NCI-H146 treated with DMSO at 0.1 percent for 48 hours (cell line): ENCODE measurements around the gene STRIP1.
"Not testable (repeated sequence)": the region's sequence is repeated elsewhere in the genome, so short reads cannot be mapped to it uniquely, and the experiment has no call there.

Experiments
- DNase-seq: peaks from one replicate; lab custom pipeline; 2025; ENCODE audit not compliant: unreplicated experiment; lab: John Stamatoyannopoulos, UW

Gene STRIP1

GRCh38 chr1:110068646-110069403 lies 34.4 kb downstream of the STRIP1 start:
- no peak for DNase-seq

- DNase-seq: no peak
Measured at GRCh38 chr1:110069404-110070281, 35.2 kb downstream of the STRIP1 start.

GRCh38 chr1:110070282-110070669 lies 35.9 kb downstream of the STRIP1 start:
- no peak for DNase-seq

DNA sequence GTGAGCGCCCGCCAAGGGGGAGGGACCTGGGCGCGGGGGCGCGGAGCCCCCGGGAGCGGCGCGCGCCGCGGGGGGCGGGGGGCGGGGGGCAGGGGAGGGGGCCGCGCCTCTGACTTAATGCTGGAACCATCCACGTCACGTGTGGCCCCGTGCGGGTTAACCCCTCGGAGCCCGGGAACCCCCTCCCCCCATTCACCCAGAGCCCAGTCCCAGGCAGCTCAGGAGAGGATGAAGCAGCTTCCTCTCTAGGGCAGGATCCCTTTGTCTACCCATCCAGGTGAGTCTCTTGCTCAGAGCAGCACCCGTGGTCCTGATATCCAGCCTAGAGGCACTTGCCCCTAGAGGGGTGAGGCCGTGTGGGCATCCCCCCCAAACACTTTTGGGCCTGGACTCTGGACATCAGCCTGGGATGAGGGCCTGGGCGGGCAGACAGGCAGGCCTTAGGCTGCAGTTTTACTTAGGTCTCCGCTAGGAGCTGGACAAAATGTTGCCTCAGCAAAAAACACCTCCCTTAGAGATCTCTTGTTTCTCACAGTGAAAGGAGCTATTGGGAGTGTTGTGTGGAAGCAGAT lies 36.3 kb downstream of the STRIP1 start, which contains the start of gene ALX3:
Gene ALX3 (minus strand): TSS at position 2 of the 572 bp plus-strand sequence. CDS start 60 bp downstream, outside the sequence.
- DNase-seq: peak; percentile 13

DNA sequence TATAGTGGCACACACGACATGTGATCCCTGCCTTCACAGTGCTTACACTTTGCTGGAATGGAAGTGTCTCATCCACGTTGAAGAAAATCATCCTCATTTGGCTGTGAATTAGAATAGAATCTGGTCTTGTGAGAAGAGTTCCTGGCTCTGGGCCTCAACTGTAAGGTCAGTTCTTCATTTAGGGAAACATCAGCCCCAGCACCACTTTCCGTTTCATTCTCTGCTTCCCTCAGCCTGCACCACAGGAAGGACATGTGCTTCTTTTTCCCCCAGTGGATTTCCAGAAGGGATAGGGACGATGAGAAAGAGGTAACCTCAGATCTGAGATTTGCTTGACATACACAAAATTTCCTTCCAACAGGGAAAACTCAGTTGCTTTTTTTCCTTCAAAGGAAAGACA lies 39.7 kb downstream of the STRIP1 start:
- no peak for DNase-seq

GRCh38 chr1:110076789-110077500 lies 42.5 kb downstream of the STRIP1 start:
- DNase-seq: no peak

GRCh38 chr1:110079995-110080394 lies 45.6 kb downstream of the STRIP1 start:
- DNase-seq: not testable (repeated sequence)

- no peak for DNase-seq
Measured at GRCh38 chr1:110081061-110081460, 46.6 kb downstream of the STRIP1 start.

DNA sequence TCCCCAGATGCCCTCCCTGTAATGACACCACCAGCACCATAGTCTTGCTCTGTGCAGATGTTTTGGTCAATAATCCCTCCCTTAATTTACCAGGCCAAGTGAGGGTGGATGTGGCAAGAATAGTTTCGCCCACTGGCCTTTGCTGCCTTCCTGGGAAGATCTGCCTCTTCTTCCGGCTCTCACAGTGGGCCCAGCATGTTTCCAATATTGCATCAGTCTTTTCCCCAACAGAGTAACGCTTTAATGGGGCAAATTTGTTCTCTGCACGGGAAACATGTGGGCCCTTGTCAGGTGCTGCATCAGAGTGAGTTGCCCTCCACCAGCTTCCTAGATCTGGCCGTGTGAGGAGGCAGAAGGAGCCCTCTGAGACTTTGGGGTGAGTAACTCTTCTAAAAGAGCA lies 48.1 kb downstream of the STRIP1 start:
- no peak for DNase-seq

- no peak for DNase-seq
Measured at GRCh38 chr1:110083061-110083865, 48.8 kb downstream of the STRIP1 start.

GRCh38 chr1:110083866-110084226 lies 49.4 kb downstream of the STRIP1 start:
- DNase-seq: no peak

DNA sequence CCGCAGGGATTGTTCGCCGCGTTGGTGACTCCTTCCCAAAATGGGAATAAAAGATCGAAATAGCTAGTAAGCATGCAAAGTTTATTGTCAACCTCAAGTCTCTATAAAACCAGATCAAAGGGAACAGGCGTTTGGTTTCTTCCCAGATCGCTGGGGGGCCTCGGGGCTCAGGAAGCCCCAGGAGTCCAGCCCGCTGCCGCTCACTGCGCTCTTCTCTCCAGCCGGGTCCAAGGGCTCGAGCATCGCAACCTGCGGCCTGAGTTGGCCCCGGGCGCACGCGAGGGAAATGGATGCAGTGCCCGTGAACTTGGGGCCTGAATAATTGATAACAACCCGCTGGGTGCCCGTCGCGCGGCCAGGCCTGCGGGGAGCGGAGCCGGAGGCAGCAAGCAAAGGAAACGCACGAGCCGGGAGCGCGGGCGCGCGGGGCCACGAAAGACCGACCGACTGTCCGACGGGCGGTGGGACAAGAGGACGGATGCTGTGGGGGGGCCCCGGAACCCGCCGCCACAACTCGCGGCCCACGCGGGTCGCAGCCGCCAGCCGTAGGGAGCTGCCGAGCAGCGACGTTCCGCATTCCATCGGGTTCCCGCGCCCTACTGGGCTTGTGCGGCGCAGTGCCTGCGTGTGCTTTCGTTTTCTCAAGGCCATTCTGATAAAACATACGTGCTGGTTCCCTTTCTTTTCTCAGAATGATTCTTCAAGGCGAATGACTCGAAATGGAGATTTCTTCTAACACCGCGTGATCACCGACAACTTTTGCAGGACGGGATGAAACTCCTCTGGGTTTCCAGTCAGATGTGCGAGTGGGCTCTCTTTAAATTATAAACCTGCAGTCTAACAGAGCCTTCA lies 50.0 kb downstream of the STRIP1 start:
- DNase-seq: no peak

GRCh38 chr1:110085671-110086070 lies 51.2 kb downstream of the STRIP1 start:
- no peak for DNase-seq

DNA sequence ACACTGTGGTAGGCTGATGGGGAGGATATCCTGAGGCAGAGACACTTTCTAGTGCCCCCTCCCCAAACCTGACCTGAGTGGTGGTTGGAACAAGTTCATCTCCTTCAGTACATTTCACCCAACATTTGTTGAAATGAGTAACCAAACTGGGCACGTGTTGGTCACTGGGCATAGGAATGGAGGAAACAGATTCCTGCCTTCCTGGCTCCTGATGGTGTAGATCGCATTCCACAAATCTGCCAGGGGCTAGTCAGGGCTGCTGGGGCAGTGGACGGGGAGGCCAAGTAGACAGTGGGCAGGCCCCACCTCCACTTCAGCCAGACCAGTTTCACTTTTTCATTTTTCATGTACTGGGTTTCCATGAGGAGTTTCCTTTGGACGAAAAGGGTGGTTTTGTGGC lies 52.5 kb downstream of the STRIP1 start:
- DNase-seq: no peak

DNA sequence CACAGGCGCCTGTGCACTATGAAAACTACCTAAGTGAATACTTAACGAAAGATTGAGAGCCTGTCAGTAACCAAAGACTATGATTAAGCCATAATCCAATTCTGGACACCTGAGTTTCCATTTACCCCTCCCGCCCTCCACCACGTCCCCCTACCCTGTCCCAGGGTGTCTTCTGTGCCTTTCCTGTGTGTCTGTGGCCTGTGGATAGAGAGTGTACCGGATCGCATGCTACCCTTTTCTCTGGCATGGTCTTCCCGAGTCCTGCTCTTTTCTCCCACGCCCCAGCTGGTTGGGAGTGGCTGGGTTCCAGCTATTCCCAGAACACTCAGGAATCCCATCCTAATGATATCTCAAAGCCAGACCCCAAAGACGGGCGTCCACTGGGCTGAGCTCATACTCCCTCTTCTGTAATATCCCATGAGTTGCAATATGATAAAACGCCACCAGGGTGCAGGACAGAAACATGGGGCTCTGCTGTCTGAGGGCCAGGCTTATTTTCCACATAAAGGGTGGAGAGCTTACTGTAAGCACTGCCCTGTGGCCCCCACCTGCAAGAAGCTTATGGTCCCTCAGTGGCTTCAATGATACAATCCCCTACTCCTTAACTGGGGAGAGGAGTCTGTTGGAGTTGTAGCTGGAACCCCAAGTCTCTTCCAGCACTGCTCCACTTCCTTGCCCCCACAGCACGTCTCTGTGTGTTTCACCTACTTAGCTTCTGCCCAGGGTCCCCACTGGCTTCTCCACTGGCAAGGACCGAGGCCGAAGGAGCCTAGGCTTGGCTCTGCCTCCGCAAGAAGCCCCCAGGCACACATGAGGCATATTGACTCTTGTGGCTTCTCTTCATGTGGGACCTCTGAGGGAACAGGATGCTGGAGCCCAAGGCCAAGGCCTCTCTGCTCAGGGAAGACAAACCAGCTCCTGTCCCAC lies 53.7 kb downstream of the STRIP1 start:
- DNase-seq: peak; percentile 24

- no peak for DNase-seq
Measured at GRCh38 chr1:110088739-110089316, 54.4 kb downstream of the STRIP1 start.

- no peak for DNase-seq
Measured at GRCh38 chr1:110089561-110090275, 55.3 kb downstream of the STRIP1 start.
